ENCODE results near the gene FER1L5. TPM values are rescaled to one million over a fixed set of nuclear protein-coding genes. Genes with fewer than 3 reads are reported as not detected.

The FER1L5 gene
- total and polyA plus RNA-seq, 2 donors (not counting 1 experiment from before 2014, with no cell fraction given) = not detected

DNA sequence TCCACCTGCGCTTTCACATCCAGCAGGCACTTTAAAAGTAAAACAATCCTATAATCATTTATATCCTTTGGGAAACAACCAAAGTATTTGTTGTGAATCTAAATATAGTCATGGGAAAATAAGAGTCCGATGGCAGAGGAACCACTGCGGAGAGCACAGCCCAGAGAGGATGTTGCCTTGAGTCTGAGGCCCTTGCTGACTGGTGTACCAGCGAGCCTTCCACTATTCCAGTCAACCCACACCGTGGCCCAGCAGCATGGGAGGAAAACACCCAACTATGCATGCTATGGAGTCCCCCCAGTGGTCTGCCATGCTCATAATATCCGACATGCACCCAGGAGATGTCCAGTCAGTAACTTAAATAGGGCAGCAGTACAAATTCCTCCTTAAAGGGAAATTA, 26.0 kb upstream of the FER1L5 start:
- CTCF ChIA-PET = no interaction called here
- H3K9me3 Mint-ChIP-seq (ENCODE audit: insufficient read depth) = no peaks in the 10 kb centered on the region
- no peak for DNase-seq
- POLR2A ChIA-PET = no interaction called here
- no peak overlapping the region for H3K4me3 ChIP-seq (ENCODE audit: control extremely low read depth in 1 of 5, extremely low read depth in 1 of 5, insufficient read depth in 1 of 5, low read depth in 2 of 5, low read length in 4 of 5)
- 93% methylated on average over 5 of the region's 6 CpGs for WGBS (ENCODE audit: insufficient coverage)
- H3K9ac ChIP-seq (ENCODE audit: low read length) = no peak overlapping the region
- no peak for TF ChIP-seq EZH2 (IDR thresholded peaks at IDR 0.05; ENCODE audit: borderline replicate concordance, insufficient read depth, low read depth, low read length, poor library complexity, severe bottlenecking)
- TF ChIP-seq, protein P1, sequence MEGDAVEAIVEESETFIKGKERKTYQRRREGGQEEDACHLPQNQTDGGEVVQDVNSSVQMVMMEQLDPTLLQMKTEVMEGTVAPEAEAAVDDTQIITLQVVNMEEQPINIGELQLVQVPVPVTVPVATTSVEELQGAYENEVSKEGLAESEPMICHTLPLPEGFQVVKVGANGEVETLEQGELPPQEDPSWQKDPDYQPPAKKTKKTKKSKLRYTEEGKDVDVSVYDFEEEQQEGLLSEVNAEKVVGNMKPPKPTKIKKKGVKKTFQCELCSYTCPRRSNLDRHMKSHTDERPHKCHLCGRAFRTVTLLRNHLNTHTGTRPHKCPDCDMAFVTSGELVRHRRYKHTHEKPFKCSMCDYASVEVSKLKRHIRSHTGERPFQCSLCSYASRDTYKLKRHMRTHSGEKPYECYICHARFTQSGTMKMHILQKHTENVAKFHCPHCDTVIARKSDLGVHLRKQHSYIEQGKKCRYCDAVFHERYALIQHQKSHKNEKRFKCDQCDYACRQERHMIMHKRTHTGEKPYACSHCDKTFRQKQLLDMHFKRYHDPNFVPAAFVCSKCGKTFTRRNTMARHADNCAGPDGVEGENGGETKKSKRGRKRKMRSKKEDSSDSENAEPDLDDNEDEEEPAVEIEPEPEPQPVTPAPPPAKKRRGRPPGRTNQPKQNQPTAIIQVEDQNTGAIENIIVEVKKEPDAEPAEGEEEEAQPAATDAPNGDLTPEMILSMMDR (IDR thresholded peaks at IDR 0.05) = no peak
- H4K20me1 ChIP-seq (ENCODE audit: control insufficient read depth, insufficient read depth, low read length, poor library complexity, severe bottlenecking) = no peaks in the 10 kb centered on the region
- no peaks in the 10 kb centered on the region for H3K4me1 Mint-ChIP-seq
- no peak overlapping the region for H3K4me2 ChIP-seq (replicated peaks; ENCODE audit: low read depth, low read length, poor library complexity, severe bottlenecking)
- H3K36me3 ChIP-seq (replicated peaks in 1 of 2; ENCODE audit: control extremely low read depth in 1 of 2, control insufficient read depth in 1 of 2, extremely low read depth in 1 of 2, insufficient read depth in 2 of 2, low read length in 1 of 2) = peaks cover 27 to 54% of the 10 kb centered on the region in 2 experiments
- no peaks in the 10 kb centered on the region for H3K4me1 ChIP-seq (ENCODE audit: control insufficient read depth in 2 of 2, insufficient read depth in 2 of 2, low read length in 2 of 2)
- no peaks in the 10 kb centered on the region for H3K27me3 Mint-ChIP-seq
- no peak overlapping the region for H2AFZ ChIP-seq (ENCODE audit: insufficient read depth, low read depth, low read length, poor library complexity, severe bottlenecking)
- no peak overlapping the region for H3K27ac ChIP-seq (ENCODE audit: low read length in 2 of 2)
- H3K4me3 Mint-ChIP-seq = no peak overlapping the region
- H3K9me3 ChIP-seq (ENCODE audit: control extremely low read depth in 1 of 3, control insufficient read depth in 2 of 3, insufficient read depth in 1 of 3, low read length in 2 of 3) = no peaks in the 10 kb centered on the region
- H3K27ac Mint-ChIP-seq = no peak overlapping the region
- H3K27me3 ChIP-seq (replicated peaks in 1 of 4; ENCODE audit: control extremely low read depth in 1 of 4, control insufficient read depth in 3 of 4, insufficient read depth in 4 of 4, low read length in 3 of 4) = no peaks in the 10 kb centered on the region
- intact Hi-C loops (cut with micrococcal nuclease) = no loop called here
- peaks cover 3% of the 10 kb centered on the region for H3K79me2 ChIP-seq (ENCODE audit: control insufficient read depth, insufficient read depth, low read length)
- no peak for ATAC-seq (ENCODE audit: low read depth)

DNA sequence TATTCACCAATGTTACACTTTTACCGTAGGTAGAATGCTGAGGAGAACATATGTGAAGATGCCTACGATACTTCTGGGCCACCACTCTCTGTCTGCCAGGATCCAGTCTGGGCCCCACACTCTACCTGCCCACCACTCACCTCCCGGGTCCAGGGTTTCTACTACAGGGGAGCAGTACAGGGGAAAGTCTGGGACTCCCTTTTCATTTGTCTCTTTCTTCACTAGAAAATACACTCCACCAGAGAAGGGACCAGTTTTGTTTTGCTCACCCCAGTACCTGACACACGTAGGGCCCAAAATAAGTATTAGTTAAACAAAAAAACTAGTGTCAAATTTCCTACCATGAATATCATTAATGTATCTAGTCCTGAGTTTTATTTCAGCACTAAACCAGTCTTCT, 25.6 kb upstream of the FER1L5 start:
- no peaks in the 10 kb centered on the region for H3K9me3 Mint-ChIP-seq (ENCODE audit: insufficient read depth)
- peaks cover 27 to 49% of the 10 kb centered on the region in 2 experiments for H3K36me3 ChIP-seq (replicated peaks in 1 of 2; ENCODE audit: control extremely low read depth in 1 of 2, control insufficient read depth in 1 of 2, extremely low read depth in 1 of 2, insufficient read depth in 2 of 2, low read length in 1 of 2)
- H3K27ac Mint-ChIP-seq = no peak overlapping the region
- no peaks in the 10 kb centered on the region for H3K27me3 ChIP-seq (replicated peaks in 1 of 4; ENCODE audit: control extremely low read depth in 1 of 4, control insufficient read depth in 3 of 4, insufficient read depth in 4 of 4, low read length in 3 of 4)
- no peak overlapping the region for H3K9ac ChIP-seq (ENCODE audit: low read length)
- H3K27me3 Mint-ChIP-seq = no peaks in the 10 kb centered on the region
- no peak overlapping the region for H3K4me2 ChIP-seq (replicated peaks; ENCODE audit: low read depth, low read length, poor library complexity, severe bottlenecking)
- H3K4me1 ChIP-seq (ENCODE audit: control insufficient read depth in 2 of 2, insufficient read depth in 2 of 2, low read length in 2 of 2) = no peaks in the 10 kb centered on the region
- H2AFZ ChIP-seq (ENCODE audit: insufficient read depth, low read depth, low read length, poor library complexity, severe bottlenecking) = no peak overlapping the region
- DNase-seq (no peak), ATAC-seq (ENCODE audit: low read depth) (no peak)
- no peak overlapping the region for H3K4me3 ChIP-seq (ENCODE audit: control extremely low read depth in 1 of 5, extremely low read depth in 1 of 5, insufficient read depth in 1 of 5, low read depth in 2 of 5, low read length in 4 of 5)
- intact Hi-C loops (cut with micrococcal nuclease) = no loop called here
- POLR2A ChIA-PET = no interaction called here
- H3K4me3 Mint-ChIP-seq = no peak overlapping the region
- CTCF ChIA-PET = no interaction called here
- H3K9me3 ChIP-seq (ENCODE audit: control extremely low read depth in 1 of 3, control insufficient read depth in 2 of 3, insufficient read depth in 1 of 3, low read length in 2 of 3) = no peaks in the 10 kb centered on the region
- H3K79me2 ChIP-seq (ENCODE audit: control insufficient read depth, insufficient read depth, low read length) = peaks cover 5% of the 10 kb centered on the region
- TF ChIP-seq, protein P1 (IDR thresholded peaks at IDR 0.05) = no peak
- no peak for TF ChIP-seq EZH2 (IDR thresholded peaks at IDR 0.05; ENCODE audit: borderline replicate concordance, insufficient read depth, low read depth, low read length, poor library complexity, severe bottlenecking)
- no peaks in the 10 kb centered on the region for H4K20me1 ChIP-seq (ENCODE audit: control insufficient read depth, insufficient read depth, low read length, poor library complexity, severe bottlenecking)
- no peaks in the 10 kb centered on the region for H3K4me1 Mint-ChIP-seq
- 40% methylated on average over 1 of the region's 4 CpGs for WGBS (ENCODE audit: insufficient coverage)
- no peak overlapping the region for H3K27ac ChIP-seq (ENCODE audit: low read length in 2 of 2)
